SU-DHL-6 (cell line): Measurements from ENCODE around the gene SUSD4.

Experiments used
- CTCF ChIP-seq: fragments of 200-600 bp; sonication (generic); IDR thresholded peaks from one replicate; pipeline ENCODE4 v1.5.1; 2017; ENCODE audit warnings: antibody characterized with exemption, mild to moderate bottlenecking, low read length, moderate library complexity; ENCODE audit not compliant: insufficient read depth, poor library complexity, severe bottlenecking
- EZH2phosphoT487 ChIP-seq: fragments of 200-600 bp; sonication (generic), shearing (Covaris generic); conservative IDR thresholded peaks from 2 replicates; pipeline ENCODE4 v1.6.1; 2018; ENCODE audit warnings: mild to moderate bottlenecking, antibody characterized with exemption, low read length, moderate library complexity, mixed read lengths

GRCh38 chr1:223180731-223181321 is 183.2 kb downstream of the SUSD4 start:
- TF ChIP-seq CTCF (no peak), EZH2phosphoT487 (no peak)
